GM10266 (cell line): ENCODE results near the gene THAP3.

Experiments used
- DNase-seq: peaks from one replicate; pipeline ENCODE4 v3.0.0; 2012; ENCODE audit errors: extremely low spot score
- TF ChIP-seq, protein P1 (sequence below): IDR thresholded peaks from 2 replicates; pipeline ENCODE4 v1.5.1; 2012; ENCODE audit warnings: mild to moderate bottlenecking, low read depth; ENCODE audit not compliant: control insufficient read depth, insufficient read depth; ENCODE audit errors: missing control alignments

THAP3 gene, protein sequence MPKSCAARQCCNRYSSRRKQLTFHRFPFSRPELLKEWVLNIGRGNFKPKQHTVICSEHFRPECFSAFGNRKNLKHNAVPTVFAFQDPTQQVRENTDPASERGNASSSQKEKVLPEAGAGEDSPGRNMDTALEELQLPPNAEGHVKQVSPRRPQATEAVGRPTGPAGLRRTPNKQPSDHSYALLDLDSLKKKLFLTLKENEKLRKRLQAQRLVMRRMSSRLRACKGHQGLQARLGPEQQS

DNA sequence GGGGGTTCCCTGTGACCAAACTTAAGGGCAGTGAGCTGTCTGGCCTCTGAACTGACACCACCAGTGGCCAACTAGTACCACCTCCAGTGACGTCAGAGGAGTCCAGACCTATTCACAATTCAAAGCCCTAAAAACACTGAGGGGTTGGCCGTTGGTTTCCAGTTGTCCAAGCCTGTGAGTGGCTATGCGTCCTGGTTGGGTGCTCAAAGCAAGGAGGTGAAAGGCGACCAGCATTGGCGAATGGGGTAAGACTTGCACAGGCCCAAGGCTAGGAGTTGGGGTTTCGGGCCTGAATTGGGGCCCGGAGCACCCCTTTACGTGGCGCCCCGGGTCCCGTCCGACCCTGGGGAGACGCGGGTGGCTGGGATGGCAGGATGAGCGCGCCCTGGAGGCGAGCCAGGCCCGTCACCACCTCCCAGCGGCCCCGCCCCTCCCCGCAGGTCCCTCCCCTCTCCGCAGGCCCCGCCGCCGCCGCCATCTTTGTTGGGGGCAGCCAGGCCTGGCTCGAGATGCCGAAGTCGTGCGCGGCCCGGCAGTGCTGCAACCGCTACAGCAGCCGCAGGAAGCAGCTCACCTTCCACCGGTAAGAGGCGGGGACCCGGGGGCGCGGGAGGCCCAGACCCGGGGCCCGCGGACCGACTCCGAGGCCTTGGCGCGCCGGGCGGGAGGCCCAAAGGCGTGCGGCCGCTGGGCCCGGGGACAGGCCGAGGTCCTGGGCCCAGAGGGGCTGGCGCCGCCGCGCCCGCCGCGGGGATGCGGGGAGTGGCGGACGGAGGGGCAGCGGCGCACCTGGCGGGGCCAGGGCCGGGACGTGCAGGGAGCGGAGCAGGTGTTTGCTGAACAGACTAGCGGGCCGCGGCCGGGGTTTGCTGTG is at the start of gene THAP3:
THAP3 (plus strand) TSS at position 159 of the 874 bp plus-strand sequence; CDS start at position 510, 351 bp downstream.
- TF ChIP-seq, protein P1, sequence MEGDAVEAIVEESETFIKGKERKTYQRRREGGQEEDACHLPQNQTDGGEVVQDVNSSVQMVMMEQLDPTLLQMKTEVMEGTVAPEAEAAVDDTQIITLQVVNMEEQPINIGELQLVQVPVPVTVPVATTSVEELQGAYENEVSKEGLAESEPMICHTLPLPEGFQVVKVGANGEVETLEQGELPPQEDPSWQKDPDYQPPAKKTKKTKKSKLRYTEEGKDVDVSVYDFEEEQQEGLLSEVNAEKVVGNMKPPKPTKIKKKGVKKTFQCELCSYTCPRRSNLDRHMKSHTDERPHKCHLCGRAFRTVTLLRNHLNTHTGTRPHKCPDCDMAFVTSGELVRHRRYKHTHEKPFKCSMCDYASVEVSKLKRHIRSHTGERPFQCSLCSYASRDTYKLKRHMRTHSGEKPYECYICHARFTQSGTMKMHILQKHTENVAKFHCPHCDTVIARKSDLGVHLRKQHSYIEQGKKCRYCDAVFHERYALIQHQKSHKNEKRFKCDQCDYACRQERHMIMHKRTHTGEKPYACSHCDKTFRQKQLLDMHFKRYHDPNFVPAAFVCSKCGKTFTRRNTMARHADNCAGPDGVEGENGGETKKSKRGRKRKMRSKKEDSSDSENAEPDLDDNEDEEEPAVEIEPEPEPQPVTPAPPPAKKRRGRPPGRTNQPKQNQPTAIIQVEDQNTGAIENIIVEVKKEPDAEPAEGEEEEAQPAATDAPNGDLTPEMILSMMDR: peak; percentile 34
- peak; percentile 96 for DNase-seq

DNA sequence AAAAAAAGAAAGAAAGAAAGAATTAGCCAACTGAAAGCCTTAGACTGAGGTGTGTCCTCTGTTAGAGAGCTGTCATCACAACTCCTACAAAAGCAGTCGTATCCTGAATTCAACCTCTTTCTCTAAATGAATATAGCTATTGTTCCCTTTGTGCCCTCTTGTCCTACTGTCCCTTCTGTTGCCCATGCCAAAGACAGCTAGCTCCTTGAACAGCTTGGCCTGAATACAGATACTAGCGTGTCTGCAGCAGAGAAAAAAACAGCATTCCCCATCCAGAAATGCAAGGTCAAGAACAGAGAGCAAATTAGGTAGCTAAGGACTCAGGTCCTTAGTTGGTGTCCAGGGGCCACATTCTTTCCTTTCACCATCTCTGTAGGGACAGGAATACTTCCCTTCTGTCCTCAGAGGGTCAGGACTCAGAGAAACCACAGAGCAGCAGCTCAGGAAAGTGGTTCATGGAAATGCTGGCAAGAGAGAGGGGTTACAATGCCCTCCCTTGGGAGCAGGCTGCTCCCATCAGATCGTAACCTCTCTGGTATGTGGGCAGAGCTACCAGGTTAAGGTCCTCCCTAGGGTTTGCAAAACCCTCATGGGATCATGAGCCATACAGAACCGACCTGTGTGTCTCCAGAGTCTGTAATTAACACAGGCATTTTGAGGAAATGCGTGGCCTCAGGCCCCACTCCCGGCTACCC is 46.7 kb upstream of the THAP3 start:
- DNase-seq: no peak
- TF ChIP-seq, protein P1: no peak

DNA sequence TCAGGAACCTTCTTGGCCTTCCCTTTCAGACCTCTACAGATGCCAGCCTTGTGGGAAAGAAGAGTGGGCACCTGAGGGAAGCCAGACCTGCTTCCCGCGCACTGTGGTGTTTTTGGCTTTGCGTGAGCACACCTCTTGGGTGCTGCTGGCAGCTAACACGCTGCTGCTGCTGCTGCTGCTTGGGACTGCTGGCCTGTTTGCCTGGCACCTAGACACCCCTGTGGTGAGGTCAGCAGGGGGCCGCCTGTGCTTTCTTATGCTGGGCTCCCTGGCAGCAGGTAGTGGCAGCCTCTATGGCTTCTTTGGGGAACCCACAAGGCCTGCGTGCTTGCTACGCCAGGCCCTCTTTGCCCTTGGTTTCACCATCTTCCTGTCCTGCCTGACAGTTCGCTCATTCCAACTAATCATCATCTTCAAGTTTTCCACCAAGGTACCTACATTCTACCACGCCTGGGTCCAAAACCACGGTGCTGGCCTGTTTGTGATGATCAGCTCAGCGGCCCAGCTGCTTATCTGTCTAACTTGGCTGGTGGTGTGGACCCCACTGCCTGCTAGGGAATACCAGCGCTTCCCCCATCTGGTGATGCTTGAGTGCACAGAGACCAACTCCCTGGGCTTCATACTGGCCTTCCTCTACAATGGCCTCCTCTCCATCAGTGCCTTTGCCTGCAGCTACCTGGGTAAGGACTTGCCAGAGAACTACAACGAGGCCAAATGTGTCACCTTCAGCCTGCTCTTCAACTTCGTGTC is 45.9 kb upstream of the THAP3 start:
- no peak for DNase-seq
- TF ChIP-seq, protein P1: no peak

DNA sequence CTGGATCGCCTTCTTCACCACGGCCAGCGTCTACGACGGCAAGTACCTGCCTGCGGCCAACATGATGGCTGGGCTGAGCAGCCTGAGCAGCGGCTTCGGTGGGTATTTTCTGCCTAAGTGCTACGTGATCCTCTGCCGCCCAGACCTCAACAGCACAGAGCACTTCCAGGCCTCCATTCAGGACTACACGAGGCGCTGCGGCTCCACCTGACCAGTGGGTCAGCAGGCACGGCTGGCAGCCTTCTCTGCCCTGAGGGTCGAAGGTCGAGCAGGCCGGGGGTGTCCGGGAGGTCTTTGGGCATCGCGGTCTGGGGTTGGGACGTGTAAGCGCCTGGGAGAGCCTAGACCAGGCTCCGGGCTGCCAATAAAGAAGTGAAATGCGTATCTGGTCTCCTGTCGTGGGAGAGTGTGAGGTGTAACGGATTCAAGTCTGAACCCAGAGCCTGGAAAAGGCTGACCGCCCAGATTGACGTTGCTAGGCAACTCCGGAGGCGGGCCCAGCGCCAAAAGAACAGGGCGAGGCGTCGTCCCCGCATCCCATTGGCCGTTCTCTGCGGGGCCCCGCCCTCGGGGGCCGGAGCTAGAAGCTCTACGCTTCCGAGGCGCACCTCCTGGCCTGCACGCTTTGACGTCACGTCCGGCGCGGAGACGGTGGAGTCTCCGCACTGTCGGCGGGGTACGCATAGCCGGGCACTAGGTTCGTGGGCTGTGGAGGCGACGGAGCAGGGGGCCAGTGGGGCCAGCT is 45.1 kb upstream of the THAP3 start, which contains the start of gene ZBTB48:
ZBTB48 (plus strand) TSS at position 621 of the 745 bp plus-strand sequence. CDS start 616 bp downstream, outside the sequence.
- TF ChIP-seq, protein P1: no peak
- peak; percentile 99 for DNase-seq

DNA sequence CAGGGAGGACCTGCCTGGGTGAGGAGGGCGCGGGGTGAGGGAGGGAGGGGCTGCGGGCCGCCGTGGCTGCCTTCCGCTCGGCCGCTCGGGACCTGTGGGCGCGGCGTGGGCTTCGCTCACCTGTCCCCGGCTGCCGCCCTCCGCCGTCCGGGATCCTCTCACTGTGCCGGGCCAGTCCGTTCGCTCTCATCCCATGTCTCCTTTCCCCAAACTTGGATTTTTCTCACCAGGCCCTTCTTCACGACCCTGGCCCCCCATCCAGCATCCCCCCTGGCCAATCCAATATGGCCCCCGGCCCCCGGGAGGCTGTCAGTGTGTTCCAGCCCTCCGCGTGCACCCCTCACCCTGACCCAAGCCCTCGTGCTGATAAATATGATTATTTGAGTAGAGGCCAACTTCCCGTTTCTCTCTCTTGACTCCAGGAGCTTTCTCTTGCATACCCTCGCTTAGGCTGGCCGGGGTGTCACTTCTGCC is 44.5 kb upstream of the THAP3 start:
- no peak for DNase-seq
- TF ChIP-seq, protein P1: no peak
